ENCODE results near the gene ZNF444.
A peak's percentile ranks its signal among the peaks of the same experiment; 100 is the strongest.

ZNF444 gene

GRCh38 chr19:56107626-56108351 is 33.3 kb upstream of the ZNF444 start:
- DNase-seq: no peak

DNA sequence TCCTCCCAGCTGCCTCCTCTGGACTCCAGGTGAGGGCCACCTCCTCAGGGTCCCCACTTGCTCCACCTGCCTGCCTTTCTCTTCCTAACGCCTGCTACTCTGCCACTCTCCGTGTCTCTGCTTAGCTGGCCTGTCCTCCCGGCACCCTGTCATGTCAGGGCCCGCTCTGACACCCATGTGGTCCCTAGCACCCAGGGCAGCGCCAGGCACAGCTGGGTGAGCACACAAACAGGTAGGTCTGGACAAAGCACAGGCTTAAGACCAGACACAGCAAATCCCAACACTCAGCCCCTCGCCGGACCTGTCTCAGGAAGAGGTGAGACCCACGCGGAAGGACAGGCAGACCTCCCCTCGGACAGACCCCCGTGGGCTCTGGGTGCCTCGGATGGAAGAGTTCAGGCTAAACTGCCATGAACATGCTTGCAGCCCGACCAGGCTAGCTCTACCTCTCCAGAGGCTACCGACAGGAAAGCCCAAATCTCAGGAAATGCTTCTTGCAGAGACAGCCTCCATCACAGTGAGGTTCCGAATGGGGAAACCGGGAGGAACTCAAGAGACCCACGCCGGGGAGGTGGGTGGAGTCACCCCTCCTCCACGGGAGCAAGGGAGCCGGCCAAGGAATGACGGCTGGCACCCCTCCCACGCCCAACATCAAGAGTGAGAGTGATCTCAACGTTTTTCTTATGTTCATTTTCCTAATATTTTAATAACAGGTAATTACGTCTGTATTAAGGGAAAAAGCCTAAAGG is 32.5 kb upstream of the ZNF444 start:
- DNase-seq: no peak

GRCh38 chr19:56109226-56109625 is 31.9 kb upstream of the ZNF444 start:
- no peak for DNase-seq

DNA sequence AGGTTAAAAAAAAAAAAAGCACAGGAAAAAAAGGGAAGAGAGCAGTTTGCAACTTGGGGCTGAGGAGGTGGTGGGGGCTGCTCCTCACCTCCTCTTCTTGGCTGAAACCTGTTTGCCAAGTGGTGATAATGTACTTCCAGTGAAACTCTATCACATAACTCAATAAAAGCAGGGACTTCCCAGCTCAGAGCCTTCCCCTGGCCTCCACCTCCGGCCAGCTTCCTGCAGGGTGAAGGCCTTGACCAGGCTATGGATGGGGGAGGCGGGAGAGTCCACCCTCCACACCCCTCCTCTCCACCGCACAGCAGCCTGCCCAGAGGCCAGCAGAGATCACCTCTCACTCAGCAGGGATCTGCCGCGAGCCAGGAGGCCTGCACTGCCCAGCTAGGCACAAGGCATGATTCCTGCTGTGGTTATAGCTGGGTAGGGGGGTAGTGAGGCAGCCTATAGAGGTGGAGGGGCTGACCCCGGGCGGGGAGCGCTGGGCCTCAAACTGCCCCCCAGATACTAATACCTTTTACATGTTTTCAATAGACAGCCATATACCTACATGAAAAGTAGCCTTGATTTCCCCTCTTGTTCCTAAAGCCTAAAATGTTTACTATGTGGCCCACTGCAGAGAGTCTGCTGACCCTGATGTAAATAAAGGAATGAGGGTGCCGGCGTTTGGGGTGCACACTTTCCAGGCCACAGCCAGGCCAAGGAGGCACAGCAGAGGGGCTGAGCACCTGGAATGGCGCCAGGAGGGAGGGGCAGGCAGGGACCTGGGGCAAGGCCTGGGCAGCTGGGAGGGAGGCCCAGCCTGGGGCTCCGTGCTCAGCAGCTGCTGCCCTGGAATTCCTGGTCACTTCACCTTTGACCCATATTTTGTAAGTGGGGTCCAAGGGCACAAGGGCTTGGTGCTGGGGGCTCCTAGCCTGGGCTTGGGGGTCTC is 30.3 kb upstream of the ZNF444 start:
- DNase-seq: no peak

GRCh38 chr19:56111601-56112312 is 29.3 kb upstream of the ZNF444 start:
- peak in 1 of 2 experiments; percentile 20 for DNase-seq

DNA sequence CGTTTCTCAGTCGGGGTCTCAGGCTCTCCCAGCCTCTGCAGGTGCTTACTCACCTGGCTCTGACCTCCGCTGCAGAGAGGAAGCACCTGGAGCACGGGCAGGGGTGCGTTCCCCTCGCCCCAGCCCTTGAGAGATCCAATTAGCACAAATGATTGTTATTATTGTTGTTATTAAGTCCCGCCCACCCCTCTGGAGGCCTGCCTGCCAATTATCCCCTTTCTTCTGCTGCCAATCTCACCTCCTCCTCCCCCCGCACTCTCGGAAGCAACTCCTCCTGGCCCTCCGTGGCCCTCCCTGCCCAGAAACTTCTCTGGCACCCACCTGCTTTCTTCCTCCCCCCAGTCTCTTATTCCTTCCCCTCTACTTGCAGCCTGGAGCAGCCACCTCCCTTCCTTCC is 28.8 kb upstream of the ZNF444 start:
- peak; percentile 27 to 65 for DNase-seq

GRCh38 chr19:56113074-56113632 is 27.9 kb upstream of the ZNF444 start:
- no peak for DNase-seq

GRCh38 chr19:56114051-56114777 is 26.9 kb upstream of the ZNF444 start:
- no peak for DNase-seq

DNA sequence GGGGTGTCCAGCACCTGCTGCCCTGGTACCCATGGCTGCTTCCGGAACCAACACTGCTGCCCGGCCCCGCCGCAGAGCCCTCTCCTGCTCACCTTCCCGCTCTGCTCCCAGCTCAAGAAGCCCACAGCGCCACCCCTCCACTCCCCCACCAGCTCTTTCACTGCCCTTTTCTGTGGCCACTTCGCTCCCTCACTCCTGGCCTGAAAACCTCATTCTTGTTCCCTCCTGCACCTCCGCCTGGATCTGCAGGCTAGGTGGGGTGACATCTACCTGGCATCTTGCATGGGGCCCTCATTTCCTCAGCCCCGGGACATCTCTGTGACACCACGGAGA is 26.3 kb upstream of the ZNF444 start:
- DNase-seq: no peak

- no peak for DNase-seq
Observed at GRCh38 chr19:56115490-56115889, 25.6 kb upstream of the ZNF444 start.

GRCh38 chr19:56116606-56117005 is 24.5 kb upstream of the ZNF444 start:
- DNase-seq: no peak

DNA sequence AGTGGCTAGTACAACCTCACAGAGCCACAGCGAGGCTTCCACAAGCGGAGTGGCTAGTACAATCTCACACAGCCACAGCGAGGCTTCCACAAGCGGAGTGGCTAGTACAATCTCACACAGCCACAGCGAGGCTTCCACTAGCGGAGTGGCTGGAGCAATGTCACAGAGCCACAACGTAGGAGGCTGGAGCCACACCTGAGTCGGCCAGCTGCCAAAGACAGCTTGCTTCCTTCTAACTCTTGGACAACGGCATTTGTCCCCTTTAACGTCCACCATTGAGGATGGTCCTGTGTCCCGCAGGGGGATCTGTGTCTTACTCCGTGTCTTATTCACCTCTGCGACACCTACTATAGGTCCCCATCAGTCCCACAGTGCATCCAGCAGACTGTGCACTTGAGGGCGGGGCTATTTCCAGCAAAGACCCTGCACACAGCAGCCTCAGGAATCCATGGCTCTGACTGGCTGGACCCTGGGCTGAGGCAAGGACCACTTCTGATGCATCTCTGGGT is 23.7 kb upstream of the ZNF444 start:
- no peak for DNase-seq

DNA sequence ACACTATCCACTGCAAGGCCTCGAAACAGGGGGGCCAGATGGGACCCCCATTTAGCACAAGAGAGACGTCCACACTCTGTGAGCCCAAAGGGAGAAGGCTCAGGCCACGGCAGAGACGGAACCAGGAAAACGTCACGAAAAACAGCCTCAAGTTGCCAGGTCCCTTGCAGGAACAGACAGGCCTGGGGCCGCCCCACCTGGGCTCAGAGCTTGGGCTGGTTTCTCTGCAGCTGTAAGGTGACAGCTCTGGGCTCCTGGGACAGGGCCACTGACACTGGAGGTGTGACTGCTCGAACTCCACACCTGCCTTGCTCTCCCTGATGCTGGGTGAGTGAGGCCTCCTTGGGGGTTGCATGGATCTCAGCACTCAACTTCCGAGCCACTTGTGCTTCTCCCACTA is 23.2 kb upstream of the ZNF444 start:
- no peak for DNase-seq

DNA sequence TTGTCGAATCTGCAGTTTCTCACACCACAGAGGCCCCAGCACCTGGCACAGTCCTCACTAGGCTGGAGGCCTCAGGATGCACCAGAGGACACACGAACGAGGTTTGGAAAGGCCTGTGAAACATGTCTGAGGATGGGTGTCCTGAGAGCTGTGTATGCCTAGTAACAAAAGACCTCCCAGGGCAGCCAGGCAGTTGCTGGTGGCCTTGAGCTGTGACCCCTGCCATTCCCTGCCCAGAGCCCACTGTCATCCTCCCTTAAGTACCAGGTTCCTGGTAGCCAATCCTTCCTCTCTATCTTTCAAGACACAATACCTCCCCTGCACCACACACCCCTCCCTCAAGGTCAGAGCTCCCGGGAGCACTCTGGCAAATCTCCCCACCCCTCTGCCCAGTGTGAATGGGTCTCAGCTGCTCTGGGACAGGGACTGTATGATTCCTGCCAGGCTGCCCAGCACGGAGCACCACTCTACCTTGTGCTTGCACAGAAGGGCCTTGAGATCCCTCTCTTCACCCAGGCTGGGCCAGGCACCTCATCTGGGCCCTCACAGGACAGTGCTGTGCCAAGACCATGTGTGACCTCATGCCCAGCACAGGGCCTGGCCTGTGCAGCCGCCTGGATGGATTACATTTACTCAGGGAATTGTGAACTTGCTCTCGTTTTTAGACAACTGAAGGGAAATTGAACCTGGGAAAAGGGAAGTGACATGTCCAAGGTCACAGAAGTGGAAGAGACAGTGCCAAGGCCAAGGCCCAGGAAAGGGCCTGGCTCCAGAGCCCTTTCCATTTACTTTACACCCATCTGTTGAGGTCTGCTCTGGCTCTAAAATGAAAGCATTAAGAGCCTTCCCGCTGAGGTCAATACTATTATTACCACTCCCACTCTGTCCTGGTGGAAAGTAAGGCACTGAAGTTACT is 22.2 kb upstream of the ZNF444 start:
- DNase-seq: no peak

DNA sequence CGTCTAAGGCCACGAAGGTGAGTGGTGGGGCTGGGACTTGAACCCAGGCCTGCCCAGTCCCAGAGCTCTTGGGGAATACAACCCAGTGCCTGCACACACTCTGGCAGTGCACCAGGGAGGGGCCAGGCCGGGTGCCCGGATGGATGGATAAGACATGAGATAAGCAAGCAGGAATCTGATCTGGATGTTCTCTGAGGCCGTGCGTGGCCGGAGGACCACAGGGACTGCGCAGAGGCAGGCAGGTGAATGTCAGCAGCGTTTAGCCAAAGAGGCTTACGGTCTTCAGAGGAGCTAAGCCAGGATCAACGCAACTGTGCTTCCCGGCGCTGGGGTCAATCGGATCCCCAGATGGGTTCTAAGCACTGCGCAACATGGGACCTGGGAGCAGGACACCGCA is 21.5 kb upstream of the ZNF444 start:
- no peak for DNase-seq

DNA sequence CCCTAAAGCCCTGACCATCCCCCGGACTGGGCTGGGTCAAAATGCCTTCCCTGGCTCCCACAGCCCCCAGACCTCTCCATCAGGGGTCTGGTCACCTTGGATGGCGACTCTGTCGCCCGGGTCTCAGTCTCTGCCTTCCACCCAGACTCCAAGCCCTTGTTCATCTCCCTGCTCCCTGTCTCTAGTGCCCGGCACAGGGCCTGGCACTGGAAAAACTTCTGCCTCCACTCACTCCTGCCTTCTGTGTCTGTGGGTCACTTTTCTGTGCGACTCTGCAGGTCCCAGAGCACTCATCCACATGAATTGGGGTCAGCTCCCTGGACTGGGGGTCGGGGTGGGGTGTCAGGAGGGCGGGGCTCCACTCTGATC is 21.1 kb upstream of the ZNF444 start:
- DNase-seq: no peak

DNA sequence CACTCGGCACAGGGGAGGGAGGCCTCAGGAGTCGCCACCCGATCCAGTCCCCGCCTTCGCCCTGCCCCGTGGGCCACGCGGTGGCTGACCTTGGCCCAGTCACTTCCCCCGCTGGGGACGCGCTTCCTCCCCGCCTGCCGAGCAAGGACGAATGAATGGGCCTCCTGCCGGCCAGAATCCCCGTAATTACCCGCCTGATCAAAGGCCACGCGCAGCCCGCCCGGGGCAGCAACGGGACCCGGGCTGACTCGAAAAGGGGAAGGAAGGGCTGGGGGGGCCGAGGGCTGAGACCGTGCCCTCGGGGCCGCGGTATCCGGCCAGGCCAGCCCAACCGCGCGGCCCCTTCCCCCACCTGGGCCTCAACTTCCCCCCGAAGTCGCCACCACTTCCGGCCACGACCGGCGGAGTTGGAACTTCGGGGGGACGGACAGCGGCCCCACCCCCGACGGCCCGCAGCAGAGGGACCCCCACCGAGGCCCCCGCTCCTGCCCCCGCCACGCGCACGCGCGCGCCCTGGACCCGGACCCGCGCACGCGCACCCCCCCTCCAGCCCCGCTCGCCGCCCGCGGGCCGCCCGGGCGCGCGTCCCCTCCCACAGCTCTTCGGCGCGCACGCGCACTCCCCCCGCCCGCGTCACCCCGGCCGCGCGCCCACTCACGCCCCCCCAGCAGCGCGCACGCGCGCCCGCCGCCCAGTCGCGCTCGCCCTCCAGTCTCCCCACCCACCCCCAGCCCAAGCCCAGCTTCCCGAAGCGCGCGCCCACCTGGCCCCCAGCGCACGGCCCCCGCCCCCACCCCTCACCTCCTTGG is 20.5 kb upstream of the ZNF444 start:
- DNase-seq: peak; percentile 71 to 74

GRCh38 chr19:56121180-56122167 is 19.6 kb upstream of the ZNF444 start, which contains the start of gene ZNF787:
ZNF787 (minus strand) TSS chr19:56121295; CDS start chr19:56103217, 18,078 bp downstream.
- peak; percentile 97 for DNase-seq

Data from NCI-H2081 (cell line).